Measurements from ENCODE around the gene CDKN2C.
"Not testable (repeated sequence)": the region's sequence is repeated elsewhere in the genome, so short reads cannot be mapped to it uniquely, and the experiment has no call there.

CDKN2C gene

GRCh38 chr1:50969611-50970508 is at the start of gene CDKN2C:
Gene CDKN2C, plus strand, starts transcription at chr1:50970245. Its CDS starts 124 bp downstream, at chr1:50970369.
- Mint-ChIP-seq H3K36me3 (ENCODE audit: low read depth) (peaks cover 27% of the 10 kb centered on the region), H3K27ac (peak within 1 kb of the TSS; percentile 95), H3K9me3 (no peaks in the 10 kb centered on the region), H3K27me3 (no peaks in the 10 kb centered on the region), H3K4me1 (ENCODE audit: low read depth) (peaks cover 26% of the 10 kb centered on the region), H3K4me3 (peak within 1 kb of the TSS; percentile 96)
- intact Hi-C loops (cut with micrococcal nuclease), result loop anchor here (2.0 kb wide), 1 partner anchor 39 kb away; no protein-coding TSS in a partner anchor

DNA sequence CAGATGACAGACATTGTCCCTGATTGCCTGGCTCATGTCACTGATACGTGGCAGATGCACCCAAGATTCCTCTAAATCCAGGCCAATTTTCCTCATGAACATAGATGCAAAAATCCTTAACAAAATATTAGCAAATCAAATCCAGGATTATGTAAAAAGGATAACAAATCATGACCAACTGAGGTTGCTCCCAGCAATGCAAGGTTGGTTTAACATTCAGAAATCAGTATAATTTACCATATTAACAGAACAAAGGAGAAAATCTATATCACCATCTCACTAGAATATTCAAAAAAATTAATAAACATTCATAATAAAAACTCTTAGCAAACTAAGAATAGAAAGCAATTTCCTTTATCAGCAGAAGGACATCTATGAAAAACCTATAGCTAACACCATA is 49.6 kb upstream of the CDKN2C start:
- H3K36me3 Mint-ChIP-seq (ENCODE audit: low read depth), result peaks cover 18% of the 10 kb centered on the region
- intact Hi-C loops (cut with micrococcal nuclease), result loop anchor here (10.0 kb wide), 2 partner anchors 124 to 146 kb away; no protein-coding TSS in a partner anchor
- H3K4me3 Mint-ChIP-seq, result no peak overlapping the region
- H3K4me1 Mint-ChIP-seq (ENCODE audit: low read depth), result peaks cover 20% of the 10 kb centered on the region
- no peaks in the 10 kb centered on the region for H3K27me3 Mint-ChIP-seq
- peaks cover 16% of the 10 kb centered on the region for H3K9me3 Mint-ChIP-seq
- no peak overlapping the region for H3K27ac Mint-ChIP-seq

DNA sequence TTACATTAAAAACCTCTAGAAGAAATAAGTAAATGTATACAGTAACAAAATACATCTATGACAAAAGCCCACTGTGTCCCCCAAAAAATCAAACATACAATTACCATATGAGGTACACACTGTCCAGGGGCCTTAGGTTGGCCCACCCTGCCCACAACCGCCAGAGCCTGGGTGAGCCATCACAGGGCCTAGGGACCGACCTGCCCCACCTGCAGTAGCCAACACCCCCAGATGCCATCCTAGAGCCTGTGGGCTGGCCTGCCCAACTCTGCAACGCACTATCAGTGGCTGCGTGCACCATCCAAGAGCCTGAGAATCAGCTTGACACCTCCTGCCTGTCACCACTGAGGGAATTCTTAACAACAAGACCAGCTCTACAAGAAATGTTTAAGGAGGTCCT is 49.0 kb upstream of the CDKN2C start:
- Mint-ChIP-seq H3K27ac (no peak overlapping the region), H3K27me3 (no peaks in the 10 kb centered on the region), H3K9me3 (peaks cover 16% of the 10 kb centered on the region), H3K36me3 (ENCODE audit: low read depth) (peaks cover 18% of the 10 kb centered on the region), H3K4me1 (ENCODE audit: low read depth) (peaks cover 17% of the 10 kb centered on the region), H3K4me3 (no peak overlapping the region)
- intact Hi-C loops (cut with micrococcal nuclease), result loop anchor here (10.0 kb wide), 2 partner anchors 124 to 146 kb away; no protein-coding TSS in a partner anchor

GRCh38 chr1:50923564-50923963 is 46.5 kb upstream of the CDKN2C start:
- H3K27ac Mint-ChIP-seq, result no peak overlapping the region
- H3K36me3 Mint-ChIP-seq (ENCODE audit: low read depth), result peaks cover 25% of the 10 kb centered on the region
- H3K4me1 Mint-ChIP-seq (ENCODE audit: low read depth), result no peaks in the 10 kb centered on the region
- no peak overlapping the region for H3K4me3 Mint-ChIP-seq
- intact Hi-C loops (cut with micrococcal nuclease), result loop anchor here (10.0 kb wide), 2 partner anchors 121 to 149 kb away; no protein-coding TSS in a partner anchor
- H3K27me3 Mint-ChIP-seq, result no peaks in the 10 kb centered on the region
- peaks cover 16% of the 10 kb centered on the region for H3K9me3 Mint-ChIP-seq

- Mint-ChIP-seq H3K27ac (no peak overlapping the region), H3K9me3 (peaks cover 16% of the 10 kb centered on the region), H3K27me3 (no peaks in the 10 kb centered on the region), H3K4me1 (ENCODE audit: low read depth) (peaks cover 11% of the 10 kb centered on the region), H3K4me3 (no peak overlapping the region), H3K36me3 (ENCODE audit: low read depth) (peaks cover 20% of the 10 kb centered on the region)
- intact Hi-C loops (cut with micrococcal nuclease), result loop anchor here (10.0 kb wide), 2 partner anchors 115 to 155 kb away; no protein-coding TSS in a partner anchor
These were observed 40.6 kb upstream of the CDKN2C start for GRCh38 chr1:50929376-50929958.

- Mint-ChIP-seq H3K4me3 (no peak overlapping the region), H3K27me3 (no peaks in the 10 kb centered on the region), H3K27ac (no peak overlapping the region), H3K9me3 (peaks cover 15% of the 10 kb centered on the region), H3K4me1 (ENCODE audit: low read depth) (peaks cover 11% of the 10 kb centered on the region), H3K36me3 (ENCODE audit: low read depth) (peaks cover 20% of the 10 kb centered on the region)
- intact Hi-C loops (cut with micrococcal nuclease), result loop anchor here (2.0 kb wide), 2 partner anchors 39 to 259 kb away; no protein-coding TSS in a partner anchor
These were observed 39.9 kb upstream of the CDKN2C start for GRCh38 chr1:50930193-50930592.

- Mint-ChIP-seq H3K4me1 (ENCODE audit: low read depth) (peaks cover 11% of the 10 kb centered on the region), H3K4me3 (no peak overlapping the region), H3K36me3 (ENCODE audit: low read depth) (peaks cover 20% of the 10 kb centered on the region), H3K27me3 (no peaks in the 10 kb centered on the region), H3K9me3 (peaks cover 15% of the 10 kb centered on the region), H3K27ac (no peak overlapping the region)
- intact Hi-C loops (cut with micrococcal nuclease), result loop anchor here (2.0 kb wide), 2 partner anchors 38 to 258 kb away; no protein-coding TSS in a partner anchor
These were observed 38.9 kb upstream of the CDKN2C start for GRCh38 chr1:50930965-50931737.

DNA sequence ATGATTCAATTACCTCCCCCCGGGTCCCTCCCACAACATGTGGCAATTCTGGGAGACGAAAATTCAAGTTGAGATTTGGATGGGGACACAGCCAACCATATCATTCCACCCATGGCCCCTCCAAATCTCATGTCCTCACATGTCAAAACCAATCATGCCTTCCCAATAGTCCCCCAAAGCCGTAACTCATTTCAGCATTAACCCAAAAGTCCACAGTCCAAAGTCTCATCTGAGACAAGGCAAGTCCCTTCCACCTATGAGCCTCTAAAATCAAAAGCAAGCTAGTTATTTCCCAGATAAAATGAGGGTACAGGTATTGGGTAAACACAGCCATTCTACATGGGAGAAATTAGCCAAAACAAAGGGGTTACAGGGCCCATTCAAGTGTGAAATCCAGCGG is 38.0 kb upstream of the CDKN2C start:
- peaks cover 15% of the 10 kb centered on the region for H3K9me3 Mint-ChIP-seq
- H3K27me3 Mint-ChIP-seq; H3K4me3 Mint-ChIP-seq; intact Hi-C loops (cut with micrococcal nuclease); H3K27ac Mint-ChIP-seq: not testable (repeated sequence)
- peaks cover 11% of the 10 kb centered on the region for H3K4me1 Mint-ChIP-seq (ENCODE audit: low read depth)
- peaks cover 20% of the 10 kb centered on the region for H3K36me3 Mint-ChIP-seq (ENCODE audit: low read depth)

DNA sequence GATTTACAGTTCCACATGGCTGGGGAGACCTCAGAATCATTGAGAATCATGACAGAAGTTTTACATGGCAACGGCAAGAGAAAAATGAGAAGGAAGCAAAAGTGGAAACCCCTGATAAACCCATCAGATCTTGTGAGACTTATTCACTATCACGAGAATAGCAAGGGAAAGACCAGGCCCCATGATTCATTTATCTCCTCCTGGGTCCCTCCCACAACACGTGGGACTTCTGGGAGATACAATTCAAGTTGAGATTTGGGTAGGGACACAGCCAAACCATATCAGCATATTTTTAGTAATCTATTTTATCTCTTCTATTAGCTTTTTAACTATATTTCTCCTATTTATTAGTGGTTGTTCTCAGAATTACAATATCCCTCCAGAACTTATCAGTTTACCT is 36.3 kb upstream of the CDKN2C start:
- H3K4me3 Mint-ChIP-seq; H3K27ac Mint-ChIP-seq; H3K27me3 Mint-ChIP-seq; intact Hi-C loops (cut with micrococcal nuclease): not testable (repeated sequence)
- Mint-ChIP-seq H3K9me3 (peaks cover 15% of the 10 kb centered on the region), H3K36me3 (ENCODE audit: low read depth) (peaks cover 13% of the 10 kb centered on the region), H3K4me1 (ENCODE audit: low read depth) (peaks cover 11% of the 10 kb centered on the region)

- H3K27me3 Mint-ChIP-seq, result no peaks in the 10 kb centered on the region
- intact Hi-C loops (cut with micrococcal nuclease), result no loop called here
- peaks cover 11% of the 10 kb centered on the region for H3K4me1 Mint-ChIP-seq (ENCODE audit: low read depth)
- H3K9me3 Mint-ChIP-seq, result peaks cover 15% of the 10 kb centered on the region
- no peak overlapping the region for H3K27ac Mint-ChIP-seq
- no peak overlapping the region for H3K4me3 Mint-ChIP-seq
- peaks cover 13% of the 10 kb centered on the region for H3K36me3 Mint-ChIP-seq (ENCODE audit: low read depth)
These were observed 35.2 kb upstream of the CDKN2C start for GRCh38 chr1:50934838-50935237.

GRCh38 chr1:50935276-50935675 is 34.8 kb upstream of the CDKN2C start:
- H3K4me3 Mint-ChIP-seq; intact Hi-C loops (cut with micrococcal nuclease); H3K27ac Mint-ChIP-seq; H3K27me3 Mint-ChIP-seq: not testable (repeated sequence)
- Mint-ChIP-seq H3K9me3 (peaks cover 15% of the 10 kb centered on the region), H3K4me1 (ENCODE audit: low read depth) (peaks cover 11% of the 10 kb centered on the region), H3K36me3 (ENCODE audit: low read depth) (peaks cover 13% of the 10 kb centered on the region)

DNA sequence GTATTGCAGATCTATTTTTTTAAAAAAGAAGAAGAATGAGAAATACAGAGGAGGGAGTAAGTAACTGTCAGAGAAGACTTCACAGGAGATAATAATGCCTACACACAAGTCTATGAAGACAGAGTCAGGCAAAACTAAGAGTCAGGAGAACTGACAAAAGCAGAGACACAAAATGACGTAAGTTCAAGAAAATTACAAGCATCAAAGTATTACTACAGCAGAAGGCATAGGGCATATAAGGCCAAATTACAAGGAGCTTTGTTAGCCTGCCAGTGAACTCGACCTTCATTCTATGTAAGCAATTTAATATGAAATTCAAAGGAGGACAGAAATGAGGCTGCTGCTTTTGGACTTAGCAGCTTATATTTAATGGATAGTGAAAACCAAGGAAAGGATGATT is 33.7 kb upstream of the CDKN2C start:
- intact Hi-C loops (cut with micrococcal nuclease), result no loop called here
- peaks cover 10% of the 10 kb centered on the region for H3K9me3 Mint-ChIP-seq
- H3K4me1 Mint-ChIP-seq (ENCODE audit: low read depth), result peaks cover 7% of the 10 kb centered on the region
- no peak overlapping the region for H3K27ac Mint-ChIP-seq
- no peak overlapping the region for H3K4me3 Mint-ChIP-seq
- no peaks in the 10 kb centered on the region for H3K27me3 Mint-ChIP-seq
- H3K36me3 Mint-ChIP-seq (ENCODE audit: low read depth), result peaks cover 13% of the 10 kb centered on the region

DNA sequence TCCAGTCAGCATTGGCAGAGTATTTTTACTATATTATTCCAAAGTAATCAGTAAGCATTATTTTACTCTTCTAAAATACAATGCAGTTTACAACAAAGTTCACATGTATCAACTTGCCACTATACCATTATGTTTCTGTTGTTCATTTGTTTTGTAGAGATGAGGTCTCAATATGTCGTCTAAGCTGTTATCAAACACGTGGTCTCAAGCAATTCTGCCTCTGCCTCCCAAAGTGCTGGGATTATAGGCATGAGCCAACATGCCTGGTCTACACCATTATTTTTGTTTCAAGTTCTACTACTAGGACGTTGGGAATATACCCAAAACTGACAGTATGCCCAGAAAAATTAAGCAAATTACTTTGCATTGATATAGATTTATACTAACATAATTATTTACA is 29.8 kb upstream of the CDKN2C start:
- no peak overlapping the region for H3K27ac Mint-ChIP-seq
- H3K4me1 Mint-ChIP-seq (ENCODE audit: low read depth), result peaks cover 6% of the 10 kb centered on the region
- intact Hi-C loops (cut with micrococcal nuclease), result no loop called here
- no peaks in the 10 kb centered on the region for H3K36me3 Mint-ChIP-seq (ENCODE audit: low read depth)
- H3K9me3 Mint-ChIP-seq, result no peaks in the 10 kb centered on the region
- H3K4me3 Mint-ChIP-seq, result no peak overlapping the region
- no peaks in the 10 kb centered on the region for H3K27me3 Mint-ChIP-seq
